GM21360 (cell line): Measurements from ENCODE around the gene IDUA.
"Not testable (repeated sequence)": the region's sequence is repeated elsewhere in the genome, so short reads cannot be mapped to it uniquely, and the experiment has no call there.

Experiments
- ATAC-seq: cut with Tn5 transposase; IDR thresholded peaks from one replicate; pipeline ENCODE4 v1.9.1; 2021; ENCODE audit warnings: mild to moderate bottlenecking, moderate library complexity; ENCODE audit not compliant: unreplicated experiment

The IDUA gene

GRCh38 chr4:966266-967112 lies 20.4 kb upstream of the IDUA start:
- no peak for ATAC-seq

DNA sequence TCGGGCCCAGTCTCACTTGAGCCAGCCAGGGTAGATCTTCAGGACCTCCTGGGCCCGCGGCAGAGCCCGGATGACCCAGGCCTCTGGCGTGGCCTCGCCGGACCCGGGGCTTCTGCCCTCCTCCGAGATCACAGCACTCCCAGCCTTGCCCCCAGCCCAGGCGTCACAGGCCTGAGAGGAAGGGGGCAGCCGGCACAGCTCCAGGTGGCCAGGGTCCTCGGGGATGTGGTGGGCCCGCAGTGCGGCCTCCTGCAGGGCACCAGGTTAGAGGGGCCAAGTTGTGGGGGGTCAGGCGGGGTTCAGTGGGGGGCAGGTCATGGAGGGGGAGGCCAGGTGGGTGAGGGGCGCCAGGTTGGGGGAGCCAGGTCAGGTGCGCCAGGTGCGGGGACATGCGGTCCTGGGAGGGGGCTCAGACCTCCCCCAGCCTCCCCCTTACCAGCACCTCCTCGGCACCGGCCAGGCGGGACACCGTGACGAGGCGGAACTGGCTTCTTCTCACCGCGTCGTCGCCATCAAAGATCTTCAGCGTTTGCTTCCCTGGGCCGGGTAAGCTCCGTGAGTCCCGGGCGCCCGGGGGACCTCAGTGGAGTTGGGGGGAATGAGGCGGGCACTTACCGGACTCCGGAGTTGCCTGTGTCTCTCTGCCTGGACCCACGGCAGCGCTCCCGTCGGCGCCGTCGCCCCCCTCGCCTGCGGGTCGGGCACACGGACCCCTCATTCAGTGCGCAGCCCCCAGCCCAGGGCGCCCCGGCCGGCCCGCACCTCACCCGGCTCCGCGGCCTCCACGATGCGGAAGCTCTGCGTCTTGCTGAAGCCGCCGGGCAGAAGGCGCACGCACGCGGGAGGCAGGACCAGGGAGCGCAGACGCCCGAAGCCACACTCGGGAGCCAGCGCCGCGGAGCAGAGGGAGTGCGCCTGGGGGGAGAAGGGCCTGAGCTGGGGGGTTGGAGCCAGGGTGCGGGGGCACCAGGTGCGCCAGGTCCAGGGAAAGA lies 19.4 kb upstream of the IDUA start:
- ATAC-seq, result no peak

- no peak for ATAC-seq
These were observed 18.6 kb upstream of the IDUA start for GRCh38 chr4:968221-968620.

DNA sequence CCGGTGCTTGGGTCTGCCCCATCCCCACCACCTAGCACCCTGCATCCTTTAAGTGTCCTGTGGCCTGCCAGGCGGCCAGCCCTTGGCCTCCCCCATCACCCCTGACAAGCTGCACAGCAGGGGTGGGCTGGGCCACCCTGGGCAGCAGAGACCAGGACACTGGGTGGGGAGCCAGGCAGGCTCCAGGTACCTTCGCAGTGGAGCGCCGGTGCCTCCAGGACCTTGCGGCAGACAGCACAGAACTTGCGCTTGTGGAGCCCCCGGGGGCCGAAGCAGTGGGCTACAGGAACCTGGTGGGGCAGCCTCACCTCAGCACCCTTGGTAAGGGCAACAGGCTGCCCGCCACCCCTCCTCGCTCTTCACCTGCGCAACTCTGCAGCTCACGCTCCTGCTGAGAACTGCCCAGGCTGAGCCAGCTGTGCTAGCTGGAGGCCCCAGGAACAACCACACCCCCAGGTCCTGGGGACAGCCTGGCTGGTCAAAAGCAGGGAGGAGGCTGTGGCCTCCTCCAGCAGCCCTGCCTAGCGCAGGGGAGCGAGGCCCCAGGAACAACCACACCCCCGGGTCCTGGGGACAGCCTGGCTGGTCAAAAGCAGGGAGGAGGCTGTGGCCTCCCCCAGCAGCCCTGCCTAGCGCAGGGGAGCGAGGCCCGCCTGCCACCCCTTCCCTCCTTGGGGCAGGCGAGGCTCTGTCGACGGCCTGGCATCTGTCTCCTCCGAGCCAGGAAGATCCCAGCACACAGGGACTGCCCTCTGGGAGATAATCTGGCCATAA lies 18.0 kb upstream of the IDUA start:
- ATAC-seq, result no peak

DNA sequence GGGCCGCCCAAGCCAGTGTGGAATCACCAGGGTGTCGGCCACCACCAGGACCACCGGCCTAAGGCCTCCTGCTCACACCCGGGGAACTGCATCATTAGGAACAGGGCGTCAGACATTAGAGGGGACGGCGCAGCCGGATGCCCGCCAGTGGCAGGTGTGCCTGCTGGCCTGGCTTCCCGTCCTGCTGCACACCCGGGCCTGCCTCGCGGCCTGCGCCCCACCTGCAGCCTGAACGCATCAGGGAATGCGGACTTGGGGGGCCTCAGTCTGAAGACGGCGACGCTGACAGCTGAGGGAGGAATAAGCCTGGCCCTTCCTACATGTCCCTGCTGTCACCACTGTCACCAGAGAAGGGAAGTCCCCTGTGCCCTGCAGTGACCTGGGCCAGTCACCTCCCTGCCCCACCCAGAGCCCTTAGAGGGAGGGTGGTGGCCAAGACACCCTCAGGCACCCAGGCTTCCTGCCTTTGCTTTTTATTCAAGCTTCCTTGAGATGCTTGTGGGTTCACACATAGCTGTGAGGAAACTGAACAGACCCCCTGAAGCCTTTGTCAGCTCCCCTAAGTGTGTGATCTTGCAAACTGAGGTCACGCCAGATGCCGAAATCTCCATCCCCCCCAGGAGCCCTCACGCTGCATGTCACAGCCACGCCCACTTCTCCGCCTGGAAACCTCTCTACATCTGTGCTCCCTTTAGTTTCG lies 16.6 kb upstream of the IDUA start:
- ATAC-seq, result no peak

DNA sequence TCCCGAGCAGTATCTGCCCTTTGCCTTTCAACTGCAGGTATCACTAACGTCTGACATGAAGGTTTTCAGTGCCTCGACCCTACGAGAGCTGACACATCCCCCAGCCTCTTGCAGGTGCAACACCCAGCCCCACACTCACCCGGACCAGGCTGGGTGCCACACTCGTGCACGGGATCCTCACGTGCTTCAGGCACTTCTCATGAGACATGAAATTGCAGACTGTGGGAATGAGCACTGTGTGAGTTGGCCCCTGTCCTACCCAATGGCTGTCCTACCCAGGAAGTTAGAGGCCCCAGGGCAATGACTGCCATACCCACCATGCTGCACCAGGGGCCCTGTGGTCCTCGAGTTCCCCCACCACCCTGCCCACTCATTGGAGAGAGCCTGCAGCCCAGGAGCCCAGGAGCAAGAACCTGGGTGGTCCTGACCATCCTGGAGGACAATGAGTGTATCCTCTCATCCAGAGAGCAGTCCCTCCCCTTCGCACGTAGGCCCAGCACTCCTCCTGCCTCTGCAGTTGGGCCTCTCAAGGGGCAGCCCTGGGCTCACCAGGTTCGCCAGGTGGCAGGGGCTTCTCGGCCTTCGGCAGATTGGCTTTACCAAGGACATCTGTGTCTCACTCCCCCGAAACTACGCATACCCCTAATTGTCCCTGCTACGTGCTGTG lies 15.9 kb upstream of the IDUA start:
- no peak for ATAC-seq

GRCh38 chr4:971666-972500 lies 15.0 kb upstream of the IDUA start:
- no peak for ATAC-seq

DNA sequence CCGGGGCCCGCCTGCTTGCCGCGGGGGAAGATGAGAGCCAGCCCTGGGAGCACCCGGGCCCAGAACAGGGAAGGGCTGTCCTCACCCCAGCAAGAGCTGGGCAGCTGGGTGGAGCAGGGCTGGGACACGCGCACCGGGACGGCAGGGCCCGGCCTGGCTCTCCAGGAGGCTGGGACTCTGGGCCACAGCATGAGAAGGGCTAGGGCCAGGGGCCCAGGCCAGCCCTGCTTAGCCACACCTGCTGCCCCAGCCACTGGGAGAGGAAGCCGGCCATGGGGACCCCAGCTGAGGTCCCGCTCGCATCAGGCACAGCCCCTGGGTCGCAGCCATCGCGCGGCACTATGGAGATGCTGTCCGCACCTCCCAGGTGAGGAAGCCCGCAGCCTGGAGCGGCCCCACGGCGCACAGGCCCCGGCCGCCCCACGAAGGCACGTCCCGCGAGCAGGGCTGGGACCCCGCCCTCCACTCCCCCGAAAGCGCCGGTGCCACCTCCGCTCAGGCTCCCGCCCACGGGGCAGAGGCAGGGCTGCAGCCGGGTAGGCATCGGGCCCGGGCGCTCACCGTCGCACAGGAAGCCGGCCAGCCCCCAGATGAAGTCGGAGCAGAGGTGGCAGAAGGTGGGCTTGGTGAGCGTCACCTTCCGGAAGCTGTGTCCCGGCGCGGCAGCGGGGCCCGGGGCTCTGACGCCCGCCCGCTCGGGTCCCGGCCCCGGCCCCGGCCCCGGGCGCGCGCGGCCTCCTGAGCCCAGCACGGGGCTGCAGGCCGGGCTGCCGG lies 14.0 kb upstream of the IDUA start:
- ATAC-seq, result peak; percentile 38

DNA sequence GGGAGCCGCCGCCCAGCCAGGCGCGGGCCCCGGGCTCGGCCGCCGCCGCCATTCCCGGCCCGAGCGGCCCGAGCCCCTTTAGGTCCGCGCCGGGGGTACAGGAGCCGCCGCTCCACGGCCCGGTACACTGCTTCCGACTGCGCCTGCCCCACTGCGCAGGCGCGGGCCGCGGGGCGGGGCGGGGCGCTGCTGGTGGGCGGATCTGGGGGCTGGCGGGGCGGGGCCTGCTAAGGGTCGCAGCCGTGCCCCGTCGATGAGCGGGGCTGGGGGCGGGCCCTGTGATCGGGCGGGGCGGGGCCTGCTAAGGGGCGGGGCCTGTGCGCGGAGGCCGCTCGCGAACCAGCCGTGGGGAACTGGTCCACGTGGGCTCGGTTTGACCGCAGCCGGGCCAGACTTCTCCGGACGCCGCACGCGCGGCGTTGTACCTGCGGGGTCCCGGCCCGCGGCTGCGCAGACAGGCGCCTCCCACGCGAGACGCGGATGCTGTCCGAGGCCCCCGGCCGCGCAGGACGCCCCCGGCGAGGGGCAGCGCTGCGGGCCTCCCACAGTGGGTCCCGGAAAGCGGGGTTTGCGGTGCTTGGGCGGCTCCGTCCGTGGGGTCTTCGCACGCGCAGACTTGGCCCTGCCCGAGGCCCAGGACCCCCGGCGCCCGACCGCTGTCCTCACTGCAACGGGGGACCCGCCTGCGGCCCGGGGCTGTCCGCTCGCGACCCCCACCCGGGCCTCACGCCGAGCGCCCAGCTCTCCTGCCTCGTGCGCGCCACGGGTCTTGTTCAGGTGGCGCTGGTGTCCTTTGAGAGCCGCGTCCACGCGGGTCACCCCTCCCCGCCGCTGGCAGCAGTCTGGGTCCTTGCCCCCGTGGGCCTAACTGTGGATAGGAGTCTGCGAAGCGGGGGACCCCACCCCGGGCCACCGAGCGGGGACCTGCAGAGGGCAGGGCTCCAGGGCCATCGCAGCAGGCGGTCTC lies 13.1 kb upstream of the IDUA start, which contains the start of gene DGKQ:
TSS of gene DGKQ (minus strand) at position 139 of the 967 bp plus-strand sequence. CDS start at position 52, 87 bp downstream.
- ATAC-seq, result peak; percentile 71

DNA sequence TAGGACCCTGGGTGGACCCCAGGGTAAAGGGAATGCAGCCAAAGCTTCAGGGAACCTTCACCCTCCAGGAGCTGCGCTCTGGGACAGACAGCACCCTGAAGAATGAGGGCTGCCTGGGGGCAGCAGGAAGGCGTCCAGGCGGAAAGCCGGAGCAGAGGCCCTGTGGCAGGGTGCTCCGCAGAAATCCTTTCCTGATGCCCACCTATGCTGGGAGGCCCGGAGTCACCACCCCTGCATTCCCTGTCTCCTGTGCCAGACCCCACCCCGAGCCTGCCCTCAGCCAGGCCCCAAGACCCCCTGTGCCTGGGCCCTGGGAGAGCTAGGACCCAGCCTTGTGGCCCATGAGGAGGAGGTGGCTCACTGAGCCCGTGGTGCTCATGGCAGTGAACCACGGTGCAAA lies 12.2 kb upstream of the IDUA start:
- ATAC-seq, result no peak

DNA sequence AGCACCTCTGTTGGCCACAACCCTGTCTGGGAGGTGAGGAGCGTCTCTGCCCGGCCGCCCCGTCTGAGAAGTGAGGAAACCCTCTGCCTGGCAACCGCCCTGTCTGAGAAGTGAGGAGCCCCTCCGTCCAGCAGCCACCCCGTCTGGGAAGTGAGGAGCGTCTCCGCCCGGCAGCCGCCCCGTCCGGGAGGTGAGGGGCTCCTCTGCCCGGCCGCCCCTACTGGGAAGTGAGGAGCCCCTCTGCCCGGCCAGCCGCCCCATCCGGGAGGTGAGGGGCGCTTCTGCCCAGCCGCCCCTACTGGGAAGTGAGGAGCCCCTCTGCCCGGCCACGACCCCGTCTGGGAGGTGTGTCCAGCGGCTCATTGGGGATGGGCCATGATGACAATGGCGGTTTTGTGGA lies 10.8 kb upstream of the IDUA start:
- ATAC-seq, result not testable (repeated sequence)

- no peak for ATAC-seq
These were observed 7.7 kb upstream of the IDUA start for GRCh38 chr4:978957-979701.

- no peak for ATAC-seq
These were observed 4.6 kb upstream of the IDUA start for GRCh38 chr4:982291-982690.

GRCh38 chr4:982814-983213 lies 4.0 kb upstream of the IDUA start:
- no peak for ATAC-seq

GRCh38 chr4:984336-985054 lies 2.3 kb upstream of the IDUA start:
- ATAC-seq, result no peak
